ENCODE data around the gene POLR2L.

Gene POLR2L

DNA sequence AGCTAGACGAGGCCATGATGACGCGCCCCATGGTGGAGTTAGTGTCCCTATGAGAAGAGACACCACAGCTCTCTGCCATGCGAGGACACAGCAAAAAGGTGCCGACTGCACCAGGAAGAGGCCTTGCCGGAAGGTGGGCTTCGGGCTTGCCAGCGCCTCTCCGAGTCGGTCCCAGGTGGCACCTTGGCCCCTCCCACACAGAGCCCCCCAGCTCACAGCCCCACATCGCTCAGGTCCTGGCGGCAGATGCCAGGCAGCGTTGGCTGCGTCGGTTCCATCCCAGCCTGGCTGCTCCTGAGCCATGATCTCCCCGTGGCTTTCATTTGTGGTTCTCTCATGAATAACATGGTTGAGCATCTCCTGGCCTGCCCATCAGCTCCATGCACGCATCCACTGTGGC lies 44.2 kb upstream of the POLR2L start:
- no peaks in the 10 kb centered on the region for H3K79me2 ChIP-seq (ENCODE audit: control insufficient read depth, low read length)
- H4K20me1 ChIP-seq (ENCODE audit: control insufficient read depth, insufficient read depth, low read depth, low read length): no peaks in the 10 kb centered on the region
- H3K36me3 ChIP-seq (ENCODE audit: control insufficient read depth, low read length): peaks cover 23% of the 10 kb centered on the region
- H3K4me2 ChIP-seq (ENCODE audit: low read length): no peak overlapping the region
- no peaks in the 10 kb centered on the region for H3K4me1 ChIP-seq (ENCODE audit: control insufficient read depth, low read length)
- no peak for TF ChIP-seq EZH2phosphoT487 (IDR thresholded peaks at IDR 0.05; ENCODE audit: borderline replicate concordance, low read length)
- TF ChIP-seq, protein P1, sequence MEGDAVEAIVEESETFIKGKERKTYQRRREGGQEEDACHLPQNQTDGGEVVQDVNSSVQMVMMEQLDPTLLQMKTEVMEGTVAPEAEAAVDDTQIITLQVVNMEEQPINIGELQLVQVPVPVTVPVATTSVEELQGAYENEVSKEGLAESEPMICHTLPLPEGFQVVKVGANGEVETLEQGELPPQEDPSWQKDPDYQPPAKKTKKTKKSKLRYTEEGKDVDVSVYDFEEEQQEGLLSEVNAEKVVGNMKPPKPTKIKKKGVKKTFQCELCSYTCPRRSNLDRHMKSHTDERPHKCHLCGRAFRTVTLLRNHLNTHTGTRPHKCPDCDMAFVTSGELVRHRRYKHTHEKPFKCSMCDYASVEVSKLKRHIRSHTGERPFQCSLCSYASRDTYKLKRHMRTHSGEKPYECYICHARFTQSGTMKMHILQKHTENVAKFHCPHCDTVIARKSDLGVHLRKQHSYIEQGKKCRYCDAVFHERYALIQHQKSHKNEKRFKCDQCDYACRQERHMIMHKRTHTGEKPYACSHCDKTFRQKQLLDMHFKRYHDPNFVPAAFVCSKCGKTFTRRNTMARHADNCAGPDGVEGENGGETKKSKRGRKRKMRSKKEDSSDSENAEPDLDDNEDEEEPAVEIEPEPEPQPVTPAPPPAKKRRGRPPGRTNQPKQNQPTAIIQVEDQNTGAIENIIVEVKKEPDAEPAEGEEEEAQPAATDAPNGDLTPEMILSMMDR (IDR thresholded peaks at IDR 0.05; ENCODE audit: low read depth, low read length, poor library complexity, severe bottlenecking): no peak
- no peaks in the 10 kb centered on the region for H3K27me3 ChIP-seq (ENCODE audit: control insufficient read depth, low read length)
- H3K27ac ChIP-seq (ENCODE audit: low read depth, low read length): no peak overlapping the region
- no peaks in the 10 kb centered on the region for H3K9me2 ChIP-seq (replicated peaks; ENCODE audit: control insufficient read depth, low read length)
- H3K4me3 ChIP-seq (ENCODE audit: low read length): no peak overlapping the region
- no peaks in the 10 kb centered on the region for H3K9me3 ChIP-seq (ENCODE audit: control insufficient read depth, insufficient read depth, low read length)
- H3F3A ChIP-seq (ENCODE audit: control insufficient read depth, insufficient read depth): no peaks in the 10 kb centered on the region

DNA sequence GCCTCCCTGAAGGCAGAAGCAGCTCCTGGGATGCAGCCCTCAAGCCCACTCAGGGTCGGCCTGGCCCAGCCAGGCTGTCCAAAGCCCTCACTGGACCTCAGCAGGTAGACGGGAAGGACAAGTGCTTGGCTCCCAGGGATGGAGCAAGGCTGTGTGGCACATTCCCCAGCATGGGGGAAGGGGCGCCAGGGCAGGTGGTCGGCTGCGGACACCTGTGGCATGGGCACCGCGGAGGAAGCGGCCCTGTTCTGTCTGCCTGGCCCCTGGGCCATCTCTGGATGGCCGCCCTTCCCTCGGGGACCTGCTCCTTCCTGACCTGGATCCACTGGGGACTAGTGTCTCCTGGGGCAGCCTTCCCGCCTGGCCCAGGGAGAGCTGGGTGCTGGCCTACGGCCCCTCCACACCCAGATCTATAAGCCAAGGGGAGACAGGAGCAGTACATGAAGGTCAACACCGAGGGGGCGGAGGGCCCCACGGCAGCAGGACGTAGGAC lies 42.3 kb upstream of the POLR2L start:
- Histone ChIP-seq H3K4me1 (ENCODE audit: control insufficient read depth, low read length) (no peaks in the 10 kb centered on the region), H3K36me3 (ENCODE audit: control insufficient read depth, low read length) (peaks cover 35% of the 10 kb centered on the region), H3K4me2 (ENCODE audit: low read length) (no peak overlapping the region), H3K79me2 (ENCODE audit: control insufficient read depth, low read length) (no peaks in the 10 kb centered on the region), H4K20me1 (ENCODE audit: control insufficient read depth, insufficient read depth, low read depth, low read length) (no peaks in the 10 kb centered on the region), H3F3A (ENCODE audit: control insufficient read depth, insufficient read depth) (no peaks in the 10 kb centered on the region), H3K9me3 (ENCODE audit: control insufficient read depth, insufficient read depth, low read length) (no peaks in the 10 kb centered on the region), H3K27ac (ENCODE audit: low read depth, low read length) (no peak overlapping the region), H3K4me3 (ENCODE audit: low read length) (no peak overlapping the region), H3K9me2 (replicated peaks; ENCODE audit: control insufficient read depth, low read length) (no peaks in the 10 kb centered on the region), H3K27me3 (ENCODE audit: control insufficient read depth, low read length) (no peaks in the 10 kb centered on the region)
- TF ChIP-seq EZH2phosphoT487 (IDR thresholded peaks at IDR 0.05; ENCODE audit: borderline replicate concordance, low read length): no peak

DNA sequence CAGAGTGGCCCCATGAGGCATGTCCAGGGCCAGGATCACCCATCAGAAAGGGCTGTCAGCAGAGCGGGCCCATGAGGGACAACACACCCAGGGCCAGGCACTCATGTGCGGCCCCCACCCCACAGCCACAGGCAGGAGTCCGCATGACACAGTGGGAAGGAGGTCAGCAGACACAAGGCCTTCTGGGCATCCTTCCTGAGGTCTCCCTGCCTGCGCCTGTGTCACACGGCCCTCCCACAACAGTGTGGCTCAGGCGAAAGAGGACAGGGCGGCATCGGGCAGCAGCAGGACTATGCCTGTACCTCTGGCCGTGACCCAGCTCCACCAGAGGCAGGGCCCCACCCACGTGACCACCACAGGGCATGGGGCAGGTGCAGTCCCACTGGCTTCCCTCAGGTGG lies 41.2 kb upstream of the POLR2L start:
- H3K4me3 ChIP-seq (ENCODE audit: low read length): no peak overlapping the region
- H3K79me2 ChIP-seq (ENCODE audit: control insufficient read depth, low read length): no peaks in the 10 kb centered on the region
- H3F3A ChIP-seq (ENCODE audit: control insufficient read depth, insufficient read depth): no peaks in the 10 kb centered on the region
- no peak overlapping the region for H3K4me2 ChIP-seq (ENCODE audit: low read length)
- TF ChIP-seq, protein P1 (IDR thresholded peaks at IDR 0.05; ENCODE audit: low read depth, low read length, poor library complexity, severe bottlenecking): no peak
- no peak for TF ChIP-seq EZH2phosphoT487 (IDR thresholded peaks at IDR 0.05; ENCODE audit: borderline replicate concordance, low read length)
- no peaks in the 10 kb centered on the region for H3K9me2 ChIP-seq (replicated peaks; ENCODE audit: control insufficient read depth, low read length)
- H3K9me3 ChIP-seq (ENCODE audit: control insufficient read depth, insufficient read depth, low read length): no peaks in the 10 kb centered on the region
- no peaks in the 10 kb centered on the region for H4K20me1 ChIP-seq (ENCODE audit: control insufficient read depth, insufficient read depth, low read depth, low read length)
- peaks cover 40% of the 10 kb centered on the region for H3K36me3 ChIP-seq (ENCODE audit: control insufficient read depth, low read length)
- H3K27ac ChIP-seq (ENCODE audit: low read depth, low read length): no peak overlapping the region
- no peaks in the 10 kb centered on the region for H3K27me3 ChIP-seq (ENCODE audit: control insufficient read depth, low read length)
- H3K4me1 ChIP-seq (ENCODE audit: control insufficient read depth, low read length): no peaks in the 10 kb centered on the region

DNA sequence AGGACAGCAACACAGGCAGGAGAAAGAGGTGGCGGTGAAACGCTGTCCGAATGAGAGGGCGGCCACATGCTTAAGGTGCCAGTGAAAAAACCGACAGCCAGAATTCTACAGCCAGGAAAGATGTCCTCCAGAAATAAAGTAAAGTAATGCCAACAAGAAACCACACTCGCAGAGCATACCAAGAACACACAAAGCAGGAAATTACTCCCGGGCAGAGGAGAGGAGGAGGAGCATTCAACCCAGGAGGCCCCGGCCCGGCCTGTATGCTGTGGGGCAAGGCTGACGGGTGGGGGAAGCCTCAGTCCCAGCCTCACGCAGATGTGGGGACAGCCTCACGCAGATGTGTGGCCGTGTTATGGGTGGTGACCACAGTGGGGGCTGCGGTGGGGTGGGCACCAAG lies 40.3 kb upstream of the POLR2L start:
- H3K4me2 ChIP-seq (ENCODE audit: low read length): no peak overlapping the region
- no peaks in the 10 kb centered on the region for H4K20me1 ChIP-seq (ENCODE audit: control insufficient read depth, insufficient read depth, low read depth, low read length)
- no peaks in the 10 kb centered on the region for H3F3A ChIP-seq (ENCODE audit: control insufficient read depth, insufficient read depth)
- H3K79me2 ChIP-seq (ENCODE audit: control insufficient read depth, low read length): no peaks in the 10 kb centered on the region
- no peak overlapping the region for H3K4me3 ChIP-seq (ENCODE audit: low read length)
- no peaks in the 10 kb centered on the region for H3K4me1 ChIP-seq (ENCODE audit: control insufficient read depth, low read length)
- no peaks in the 10 kb centered on the region for H3K9me3 ChIP-seq (ENCODE audit: control insufficient read depth, insufficient read depth, low read length)
- H3K27me3 ChIP-seq (ENCODE audit: control insufficient read depth, low read length): no peaks in the 10 kb centered on the region
- no peaks in the 10 kb centered on the region for H3K9me2 ChIP-seq (replicated peaks; ENCODE audit: control insufficient read depth, low read length)
- no peak overlapping the region for H3K27ac ChIP-seq (ENCODE audit: low read depth, low read length)
- peaks cover 32% of the 10 kb centered on the region for H3K36me3 ChIP-seq (ENCODE audit: control insufficient read depth, low read length)
- no peak for TF ChIP-seq EZH2phosphoT487 (IDR thresholded peaks at IDR 0.05; ENCODE audit: borderline replicate concordance, low read length)
- TF ChIP-seq, protein P1 (IDR thresholded peaks at IDR 0.05; ENCODE audit: low read depth, low read length, poor library complexity, severe bottlenecking): no peak

Data from DOHH2 (cell line).